Mononuclear cell (primary cell): ENCODE data around the gene ATP6V0D1. TPM values are rescaled to one million over a fixed set of nuclear protein-coding genes. Genes with fewer than 3 reads are reported as not detected.

ENCODE experiments used
- H3K27me3 ChIP-seq: 2 replicates; pipeline ENCODE4 v1.6.0; 2011; ENCODE audit warnings: low read length, control low read depth; ENCODE audit not compliant: insufficient read depth
- H3K4me1 ChIP-seq: 2 replicates; pipeline ENCODE4 v1.5.1; 2011; ENCODE audit warnings: mild to moderate bottlenecking, low read length, control low read depth; ENCODE audit not compliant: insufficient read depth
- H3K4me3 ChIP-seq: 2 replicates; pipeline ENCODE4 v1.5.1; 2011; ENCODE audit warnings: mild to moderate bottlenecking, low read length, moderate library complexity
- H3K9me3 ChIP-seq: 2 replicates; pipeline ENCODE4 v1.5.1; 2011; ENCODE audit warnings: low read depth, mild to moderate bottlenecking, control low read depth, low read length
- total RNA-seq: library from RNA; depleted of rRNA; stranded (reverse); fragments of >200 nt; gene quantifications from one replicate; pipeline ENCODE4 v1.2.3, GENCODE V29; 2012

The ATP6V0D1 gene
- total RNA-seq, 1 donor, result 113 TPM

DNA sequence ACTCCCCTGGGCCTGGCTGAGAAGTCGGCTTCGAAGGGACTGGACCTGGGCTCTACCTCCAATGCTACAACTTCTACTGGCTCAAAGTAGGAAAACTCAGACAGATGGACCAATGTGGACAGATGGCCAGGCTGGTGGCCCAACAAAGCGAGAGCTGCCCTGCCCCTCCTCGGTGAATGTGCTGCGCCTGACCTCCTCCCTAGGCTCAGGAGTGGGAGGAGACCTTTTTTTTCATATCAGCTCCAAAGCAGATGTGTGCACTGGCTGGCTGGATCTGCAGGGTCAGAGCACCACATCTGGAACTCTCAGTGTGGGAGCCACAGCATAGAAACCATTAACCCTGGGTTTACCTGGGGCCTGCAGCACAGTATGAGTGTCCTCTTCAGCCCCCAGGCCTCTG lies 20.8 kb downstream of the ATP6V0D1 start:
- H3K4me3 ChIP-seq, result no peak overlapping the region
- H3K27me3 ChIP-seq, result no peaks in the 10 kb centered on the region
- no peaks in the 10 kb centered on the region for H3K9me3 ChIP-seq
- peaks cover 13% of the 10 kb centered on the region for H3K4me1 ChIP-seq

DNA sequence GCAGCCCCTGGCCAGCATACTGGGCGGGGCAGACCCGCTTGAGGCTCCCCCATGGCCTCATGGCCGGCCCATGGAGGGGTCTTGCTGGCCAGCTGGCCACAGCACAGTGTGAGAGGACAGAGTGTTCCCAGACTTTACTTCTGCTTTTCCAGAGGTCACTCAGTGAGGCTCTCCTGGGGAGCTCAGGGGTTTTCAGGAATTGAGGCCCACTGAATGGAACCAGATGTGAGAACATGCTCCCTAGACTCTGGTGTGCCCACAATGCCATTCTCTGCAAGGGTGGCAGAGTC lies 21.2 kb downstream of the ATP6V0D1 start:
- H3K27me3 ChIP-seq, result no peaks in the 10 kb centered on the region
- no peak overlapping the region for H3K4me3 ChIP-seq
- H3K4me1 ChIP-seq, result peaks cover 13% of the 10 kb centered on the region
- no peaks in the 10 kb centered on the region for H3K9me3 ChIP-seq

DNA sequence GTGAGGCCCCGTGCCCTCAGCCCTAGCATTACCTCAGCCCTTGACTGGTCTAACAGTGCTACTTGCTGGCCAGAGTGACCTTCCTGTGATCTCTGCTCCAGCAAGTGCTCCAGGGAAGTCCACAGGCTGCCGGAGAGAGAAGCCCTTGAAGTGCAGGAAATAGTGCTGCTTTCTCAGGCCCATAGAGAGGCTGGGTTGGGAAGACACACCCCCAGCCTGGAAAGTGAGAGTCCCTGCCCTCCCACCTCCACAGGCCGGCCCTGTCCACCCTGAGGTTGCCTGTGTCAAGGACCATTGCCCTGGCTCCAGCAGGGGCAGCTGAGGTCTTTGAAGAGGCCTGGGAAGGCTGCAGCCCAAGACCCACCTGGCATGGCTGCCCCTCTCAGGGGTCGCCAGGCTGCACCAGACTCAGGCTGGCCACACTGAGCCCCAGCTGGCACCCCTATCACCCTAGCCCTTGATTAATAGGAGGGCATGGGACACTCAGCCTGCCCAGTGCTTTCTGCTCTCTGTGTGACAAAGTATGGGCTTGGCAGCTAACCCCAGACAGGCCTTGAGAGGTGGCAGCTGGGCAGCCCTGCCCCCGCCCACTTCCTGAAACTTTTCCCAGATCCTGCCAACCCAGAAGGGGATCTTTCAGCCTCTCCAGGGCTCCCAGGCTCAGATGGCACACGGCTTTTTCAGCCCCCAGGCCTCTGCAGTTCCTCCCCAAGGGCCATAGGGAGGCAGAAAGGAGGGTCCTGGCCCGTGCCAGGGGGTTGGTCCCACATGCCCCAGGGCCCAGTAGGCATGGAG lies 21.7 kb downstream of the ATP6V0D1 start:
- Histone ChIP-seq H3K9me3 (no peaks in the 10 kb centered on the region), H3K4me1 (peaks cover 13% of the 10 kb centered on the region), H3K27me3 (no peaks in the 10 kb centered on the region), H3K4me3 (no peak overlapping the region)

DNA sequence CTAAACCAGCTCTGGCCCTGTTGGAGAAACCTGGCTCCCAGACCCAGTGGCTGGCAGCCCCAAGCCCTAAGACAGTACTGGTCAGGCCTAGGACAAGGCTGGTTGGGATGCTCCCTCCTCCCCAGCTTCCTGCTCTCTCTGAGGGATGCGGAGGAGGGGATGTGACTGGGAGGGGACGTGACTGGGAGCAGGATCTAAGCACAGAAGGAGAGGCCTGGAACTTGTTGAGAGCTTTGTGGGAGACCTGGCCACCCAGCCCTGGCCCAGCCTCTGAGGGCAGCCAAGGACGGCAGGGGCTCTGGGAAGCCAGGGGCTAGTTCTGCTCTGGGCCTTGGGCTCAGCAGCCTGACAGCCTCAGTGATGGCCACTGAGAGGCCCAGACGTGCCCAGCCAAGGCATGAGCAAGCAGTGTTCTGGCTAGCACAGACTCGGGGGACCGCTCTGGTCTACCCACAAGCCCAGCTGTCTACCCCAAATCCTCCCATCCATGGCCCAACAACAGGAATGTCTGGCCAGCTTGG lies 22.8 kb downstream of the ATP6V0D1 start:
- H3K27me3 ChIP-seq, result no peaks in the 10 kb centered on the region
- H3K4me1 ChIP-seq, result peaks cover 13% of the 10 kb centered on the region
- H3K4me3 ChIP-seq, result no peak overlapping the region
- no peaks in the 10 kb centered on the region for H3K9me3 ChIP-seq

DNA sequence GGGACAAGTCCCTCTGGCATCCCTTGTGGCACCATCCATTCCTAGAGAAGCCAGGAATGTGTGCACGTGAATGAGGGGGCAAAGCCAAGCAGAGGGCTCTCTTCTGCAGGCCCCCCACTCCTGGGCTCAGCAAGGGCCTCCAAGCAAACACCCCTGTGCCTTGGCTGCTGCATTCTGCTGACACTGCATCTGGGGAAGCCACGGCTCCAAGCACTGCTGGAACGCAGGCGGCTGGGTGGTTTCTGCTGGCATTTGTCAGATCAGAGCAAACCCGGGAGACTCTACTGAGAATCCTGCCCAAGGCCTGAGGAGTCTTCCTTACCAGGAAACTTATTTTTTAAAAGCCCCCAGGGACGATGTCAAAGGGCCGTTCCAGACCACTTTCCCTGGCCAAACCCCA lies 23.3 kb downstream of the ATP6V0D1 start:
- H3K4me1 ChIP-seq, result peaks cover 13% of the 10 kb centered on the region
- H3K4me3 ChIP-seq, result no peak overlapping the region
- H3K9me3 ChIP-seq, result no peaks in the 10 kb centered on the region
- H3K27me3 ChIP-seq, result no peaks in the 10 kb centered on the region

DNA sequence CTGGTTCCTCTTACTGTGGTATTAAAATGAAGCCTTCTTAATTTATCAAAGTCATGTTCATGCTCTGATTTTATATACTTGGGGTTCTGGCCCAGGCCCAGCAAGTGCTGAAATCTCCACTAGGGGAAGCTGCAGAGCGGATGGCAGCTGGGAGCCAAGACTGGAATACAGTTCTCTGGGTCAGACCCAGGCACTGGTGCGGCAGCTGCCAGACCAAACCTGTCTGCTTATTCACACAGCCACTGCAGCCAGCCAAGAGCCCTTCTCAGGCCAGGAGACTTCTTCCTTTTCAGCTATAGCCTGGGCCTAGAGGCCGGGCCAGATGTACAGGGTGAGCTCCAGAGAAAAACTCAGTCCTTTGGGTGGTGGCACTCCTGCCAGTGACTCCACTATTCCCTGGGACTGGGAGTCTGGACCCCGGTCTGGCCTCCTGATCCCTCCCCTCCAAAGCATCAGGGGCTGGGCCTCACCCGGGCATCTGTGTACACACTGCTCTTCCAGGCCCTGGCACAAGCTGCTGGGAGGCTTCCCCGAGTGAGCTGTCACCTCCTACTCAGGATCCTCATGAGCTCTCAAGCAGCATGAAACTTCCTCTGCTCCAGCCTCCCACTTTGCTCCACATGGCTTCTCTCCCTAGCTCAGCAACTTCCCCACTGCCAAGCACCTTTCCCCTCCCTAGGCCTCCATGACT lies 24.4 kb downstream of the ATP6V0D1 start:
- H3K27me3 ChIP-seq, result no peaks in the 10 kb centered on the region
- H3K4me1 ChIP-seq, result peaks cover 13% of the 10 kb centered on the region
- H3K4me3 ChIP-seq, result no peak overlapping the region
- no peaks in the 10 kb centered on the region for H3K9me3 ChIP-seq

DNA sequence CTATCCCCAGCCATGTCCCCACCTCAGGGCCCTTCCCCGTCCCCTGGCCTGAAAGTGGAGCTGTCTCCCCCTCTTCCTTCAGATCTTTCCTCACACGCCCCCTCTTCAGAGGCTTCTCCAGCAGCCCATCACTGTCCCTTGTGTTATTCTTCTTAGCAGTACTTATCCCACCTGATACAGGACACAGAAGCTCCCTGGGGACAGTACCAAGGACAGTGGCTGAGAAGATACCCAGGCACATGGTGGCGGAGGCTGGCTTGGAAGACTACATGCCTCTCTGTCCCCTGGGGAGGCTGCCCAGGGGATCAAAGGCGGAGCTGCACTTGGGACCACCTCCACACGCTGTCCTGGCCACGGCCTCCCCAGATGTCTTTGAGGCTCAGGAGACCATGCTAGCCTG lies 26.1 kb downstream of the ATP6V0D1 start:
- H3K9me3 ChIP-seq, result no peaks in the 10 kb centered on the region
- H3K4me1 ChIP-seq, result peaks cover 7% of the 10 kb centered on the region
- H3K27me3 ChIP-seq, result no peaks in the 10 kb centered on the region
- no peak overlapping the region for H3K4me3 ChIP-seq

DNA sequence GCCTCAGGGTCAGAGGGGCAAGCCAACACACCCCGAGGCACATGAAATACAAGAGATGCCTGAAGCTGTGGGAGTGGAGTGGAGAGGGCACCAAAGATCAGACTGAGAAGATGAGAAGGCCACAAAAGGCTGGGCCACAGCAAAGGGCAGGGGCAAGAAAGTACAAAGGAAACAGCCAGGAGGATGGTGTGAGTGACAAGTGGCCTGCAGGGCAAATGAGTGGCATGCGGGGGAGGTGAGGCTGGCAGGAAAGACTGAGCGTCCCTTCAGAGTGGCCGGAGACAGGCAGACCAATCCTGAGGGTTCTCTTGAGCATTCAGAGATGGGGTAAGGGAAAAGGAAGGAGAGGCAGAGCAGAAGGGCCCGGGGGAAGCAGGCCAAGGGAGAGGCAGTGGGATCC lies 26.9 kb downstream of the ATP6V0D1 start:
- no peaks in the 10 kb centered on the region for H3K9me3 ChIP-seq
- no peaks in the 10 kb centered on the region for H3K27me3 ChIP-seq
- H3K4me3 ChIP-seq, result no peak overlapping the region
- no peaks in the 10 kb centered on the region for H3K4me1 ChIP-seq

DNA sequence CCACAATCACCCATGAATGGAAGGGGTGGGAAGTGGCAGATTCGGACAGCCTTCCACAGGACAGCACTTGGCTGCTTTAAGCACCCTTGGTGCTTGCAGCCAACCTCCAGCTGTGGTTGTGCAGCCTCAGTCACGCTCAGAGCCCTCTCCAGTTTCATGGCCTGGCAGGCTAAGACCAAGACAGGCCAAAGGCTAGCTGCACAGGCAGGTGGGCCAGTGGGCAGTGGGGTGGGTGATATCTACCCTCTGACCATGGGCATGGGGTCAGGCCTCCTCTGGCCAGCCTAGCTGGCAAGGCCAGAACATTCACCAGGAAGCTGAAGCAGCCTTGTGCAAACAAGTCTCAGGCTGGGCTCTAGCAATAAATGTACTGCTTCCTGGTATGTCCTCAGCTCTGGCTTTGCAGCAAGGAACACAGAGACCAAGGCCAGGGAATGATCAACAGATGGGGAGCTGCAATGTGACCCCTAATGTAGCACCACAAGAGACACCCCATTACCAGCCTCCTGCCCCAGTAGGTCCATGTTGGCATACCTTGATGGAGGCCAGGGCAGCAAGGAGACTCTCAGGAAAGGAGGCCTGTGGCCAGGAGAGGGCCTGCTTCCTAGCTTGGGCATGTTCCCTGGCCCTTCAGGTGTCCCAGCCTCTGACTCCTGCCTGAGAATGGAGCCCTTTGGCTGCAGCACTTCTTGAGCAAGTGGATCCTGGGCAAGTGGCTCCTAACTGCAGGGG lies 29.1 kb downstream of the ATP6V0D1 start:
- H3K9me3 ChIP-seq, result no peaks in the 10 kb centered on the region
- no peaks in the 10 kb centered on the region for H3K27me3 ChIP-seq
- no peak overlapping the region for H3K4me3 ChIP-seq
- no peaks in the 10 kb centered on the region for H3K4me1 ChIP-seq

DNA sequence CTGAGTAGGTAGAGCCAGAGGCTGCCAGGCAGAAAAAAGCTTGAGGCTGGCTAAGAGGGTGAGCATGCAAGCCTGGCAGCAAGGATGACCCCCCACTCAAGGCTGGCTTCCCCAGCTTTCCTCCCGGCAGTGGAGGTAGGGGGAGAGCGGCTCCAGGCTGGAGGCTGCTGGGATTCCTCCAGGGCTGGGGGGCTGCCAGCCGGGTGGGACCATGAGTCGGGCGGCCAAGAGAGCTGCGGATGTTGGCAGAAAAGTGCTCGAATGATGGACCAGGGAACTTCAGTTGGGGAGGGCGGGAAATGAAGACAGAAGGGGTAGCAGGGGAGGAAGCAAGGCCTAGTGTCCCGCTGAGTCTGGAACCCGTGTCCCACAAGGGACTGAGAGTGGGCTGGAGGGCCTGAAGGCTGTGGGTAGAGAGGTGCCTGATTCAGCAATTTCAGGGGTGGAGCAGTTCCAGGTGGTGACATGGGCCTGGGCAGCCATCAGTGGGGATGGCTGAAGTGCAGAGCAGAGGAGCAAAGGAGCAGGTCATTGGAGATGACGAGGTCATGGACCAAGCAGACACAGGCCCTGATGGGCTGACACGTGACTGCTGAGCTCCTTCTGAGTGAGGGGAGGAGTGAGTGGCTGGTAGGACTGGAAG lies 29.8 kb downstream of the ATP6V0D1 start:
- Histone ChIP-seq H3K4me3 (no peak overlapping the region), H3K27me3 (no peaks in the 10 kb centered on the region), H3K9me3 (no peaks in the 10 kb centered on the region), H3K4me1 (no peaks in the 10 kb centered on the region)

DNA sequence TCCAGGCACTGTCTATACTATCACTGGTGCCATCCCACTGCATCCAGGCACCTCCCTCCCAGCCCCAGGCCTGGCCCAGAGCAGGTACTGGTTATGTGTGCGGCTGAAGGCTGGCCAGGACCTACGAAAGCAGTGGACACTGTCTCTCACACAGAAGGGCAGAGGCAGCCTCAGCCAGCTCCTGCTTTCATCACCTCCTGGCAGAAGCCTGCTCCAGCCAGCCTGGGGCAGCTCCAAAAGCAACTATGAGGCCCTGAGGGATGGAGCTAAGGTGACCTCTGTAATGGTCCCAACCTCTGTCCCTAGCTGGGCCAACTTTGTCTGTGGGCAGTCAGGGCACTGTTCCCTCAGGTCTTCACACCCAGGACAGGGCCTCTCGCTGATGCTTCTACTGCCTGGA lies 31.2 kb downstream of the ATP6V0D1 start:
- Histone ChIP-seq H3K4me1 (no peaks in the 10 kb centered on the region), H3K4me3 (no peak overlapping the region), H3K9me3 (no peaks in the 10 kb centered on the region), H3K27me3 (no peaks in the 10 kb centered on the region)

DNA sequence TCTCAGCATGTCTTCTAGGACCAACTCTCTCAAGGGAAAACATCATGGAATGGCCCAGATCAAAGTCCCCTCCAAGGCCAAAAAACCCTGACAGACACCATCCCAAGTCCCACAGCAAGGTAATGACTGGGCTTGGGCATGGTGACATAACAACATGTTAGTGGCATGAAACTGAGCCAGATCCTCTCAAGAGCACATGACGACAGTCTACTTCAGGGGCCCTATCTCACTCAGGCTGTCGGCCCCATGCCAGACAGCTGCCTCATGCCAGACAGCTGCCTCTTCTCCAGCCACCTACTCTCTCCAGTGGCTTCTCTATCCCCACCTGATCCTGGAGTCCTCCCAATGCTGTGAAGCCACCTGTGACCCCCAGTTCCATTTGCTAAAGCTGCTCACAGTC lies 31.6 kb downstream of the ATP6V0D1 start:
- H3K9me3 ChIP-seq, result no peaks in the 10 kb centered on the region
- no peaks in the 10 kb centered on the region for H3K4me1 ChIP-seq
- no peak overlapping the region for H3K4me3 ChIP-seq

DNA sequence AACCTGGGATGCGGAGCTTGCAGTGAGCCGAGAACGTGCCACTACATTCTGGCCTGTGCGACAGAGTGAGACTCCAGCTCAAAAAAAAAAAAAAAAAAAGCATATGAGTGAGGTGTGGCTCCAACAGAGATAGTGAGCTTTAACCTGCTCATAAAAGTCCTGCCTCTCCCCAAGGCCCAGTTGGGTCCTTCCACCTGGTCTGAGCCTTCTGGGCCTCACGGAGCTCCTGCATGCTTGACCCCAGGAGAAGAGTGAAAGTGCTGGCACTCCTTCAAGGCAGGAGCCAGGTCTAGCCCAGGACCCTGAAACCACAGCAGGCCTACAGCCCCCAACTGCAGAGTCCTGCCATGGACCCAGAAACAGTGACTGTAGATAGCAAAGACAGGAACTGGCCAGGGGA lies 32.4 kb downstream of the ATP6V0D1 start:
- H3K27me3 ChIP-seq, result no peaks in the 10 kb centered on the region
- no peaks in the 10 kb centered on the region for H3K4me1 ChIP-seq
- H3K9me3 ChIP-seq, result no peaks in the 10 kb centered on the region
- H3K4me3 ChIP-seq, result no peak overlapping the region

More for the DNA sequence above, 31.6 kb downstream of the ATP6V0D1 start:
- H3K27me3 ChIP-seq, result no peaks in the 10 kb centered on the region

DNA sequence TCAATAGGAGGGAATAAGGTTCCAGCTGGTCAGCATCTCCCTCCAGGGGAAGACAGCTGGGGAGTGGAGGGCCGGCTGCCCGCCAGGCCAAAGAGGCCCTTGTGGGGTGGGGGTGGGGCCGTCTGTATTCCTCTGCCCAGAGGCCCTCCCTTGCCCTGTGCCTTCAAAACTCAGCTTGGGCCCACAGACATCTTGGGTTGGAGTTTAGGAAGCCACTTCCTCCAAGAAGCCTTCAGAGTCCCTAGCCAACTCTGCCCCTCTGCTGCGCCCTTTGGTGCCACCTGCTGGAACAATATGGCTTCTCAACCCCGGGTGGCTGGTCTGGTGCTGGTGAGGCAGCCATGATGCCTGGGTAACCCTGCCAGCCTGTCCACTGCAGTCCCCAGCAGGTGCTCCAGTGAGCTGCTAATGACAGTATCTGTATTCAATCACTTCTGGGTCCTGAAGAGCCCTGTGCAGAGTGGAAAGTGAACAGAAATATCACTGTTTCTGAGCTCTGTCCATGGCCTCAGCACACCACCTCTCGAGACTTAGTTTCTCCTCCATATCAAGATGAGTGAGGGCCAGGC lies 33.4 kb downstream of the ATP6V0D1 start:
- Histone ChIP-seq H3K27me3 (no peaks in the 10 kb centered on the region), H3K4me1 (no peaks in the 10 kb centered on the region), H3K9me3 (no peaks in the 10 kb centered on the region), H3K4me3 (no peak overlapping the region)
